ENCODE measurements around the gene SERPINE1. TPM values are rescaled to one million over a fixed set of nuclear protein-coding genes. Genes with fewer than 3 reads are reported as not detected.

The SERPINE1 gene
- total RNA-seq, 1 donor from 2014 or later, result 4.3 TPM

DNA sequence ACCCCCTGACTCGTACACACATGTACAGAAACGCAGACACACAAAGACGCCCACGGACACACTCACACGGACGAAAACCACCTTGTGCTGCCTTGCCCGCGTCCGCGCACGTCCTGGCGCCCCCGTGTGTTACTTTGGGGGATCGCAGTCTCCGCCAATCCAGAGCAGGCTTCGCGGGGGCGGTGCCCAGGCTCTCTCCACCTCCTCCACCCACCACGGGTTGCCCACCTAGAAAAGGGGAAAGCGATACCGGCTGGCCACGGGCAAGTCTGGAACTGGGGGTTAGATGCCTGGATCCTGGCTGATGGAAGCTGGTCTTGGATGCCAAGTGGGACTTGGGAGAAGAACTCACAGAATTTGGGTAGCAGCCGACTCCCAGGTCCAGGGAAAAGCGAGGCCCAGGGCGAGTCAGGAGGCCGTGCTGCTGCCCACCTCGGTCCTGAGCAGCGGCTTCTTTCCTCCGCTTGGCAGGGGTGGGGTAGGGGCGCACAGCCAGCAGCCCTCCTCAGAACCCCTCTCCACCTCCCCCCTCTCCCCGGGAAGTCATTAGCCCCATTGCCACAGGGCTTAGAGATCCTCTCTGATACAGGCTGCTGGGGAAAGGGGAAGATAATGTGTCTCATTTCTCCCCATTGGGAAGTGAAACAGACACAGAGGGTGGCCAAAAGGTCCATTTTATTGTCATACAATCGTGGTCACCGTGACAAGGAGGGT, 43.1 kb downstream of the SERPINE1 start:
- peak; percentile 87 for TF ChIP-seq CTCF (IDR thresholded peaks at IDR 0.05; ENCODE audit: borderline replicate concordance)
- H3K27ac ChIP-seq (replicated peaks), result no peak overlapping the region
- peak; percentile 63 for DNase-seq
- intact Hi-C loops (cut with micrococcal nuclease), result no loop called here
- H3K36me3 ChIP-seq, result no peaks in the 10 kb centered on the region
- no peaks in the 10 kb centered on the region for H3K9me3 ChIP-seq (replicated peaks)
- peaks cover 46% of the 10 kb centered on the region for H3K4me1 ChIP-seq
- peaks cover 100% of the 10 kb centered on the region for H3K27me3 ChIP-seq (ENCODE audit: low read depth)
- no peak overlapping the region for H3K4me3 ChIP-seq

DNA sequence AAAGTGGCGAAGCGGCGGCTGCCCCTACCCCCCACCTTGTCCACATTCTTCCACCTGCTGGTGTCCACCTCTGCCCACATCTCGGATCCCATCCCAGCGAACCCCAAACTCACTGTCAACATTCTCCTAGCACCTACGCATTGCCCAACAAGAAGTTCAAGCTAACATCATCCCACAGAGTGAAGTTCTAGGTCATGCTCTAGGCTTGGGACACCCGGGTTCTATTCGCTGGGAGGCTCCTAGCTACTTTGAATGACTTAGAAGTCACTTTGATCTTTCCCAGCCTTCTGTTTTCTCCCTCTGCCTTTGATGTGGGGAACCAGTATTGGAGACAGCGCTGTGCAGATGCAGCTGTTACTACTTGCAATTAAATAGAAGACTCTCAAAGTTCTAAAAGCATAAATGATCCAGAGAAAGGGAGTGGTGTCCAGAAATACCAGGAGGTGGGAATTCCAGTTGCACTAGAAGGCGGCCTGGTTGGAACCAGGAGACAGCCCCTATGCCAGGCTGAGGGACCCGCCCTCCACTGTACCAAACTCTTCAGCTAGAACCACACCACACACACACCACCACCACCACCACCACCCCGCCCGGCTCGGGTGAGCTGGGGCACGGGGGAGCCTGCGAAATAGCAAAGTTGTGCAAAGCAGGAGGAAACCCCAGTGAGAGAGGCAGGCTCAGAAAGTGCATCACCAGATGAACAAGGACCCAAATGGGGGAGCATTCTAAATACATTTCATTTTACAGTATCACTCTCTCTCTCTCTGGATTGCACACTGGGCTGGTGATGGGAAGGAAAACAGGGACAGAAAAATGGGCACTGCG, 43.9 kb downstream of the SERPINE1 start:
- DNase-seq, result no peak
- Histone ChIP-seq H3K27me3 (ENCODE audit: low read depth) (peaks cover 100% of the 10 kb centered on the region), H3K4me1 (peaks cover 38% of the 10 kb centered on the region)

GRCh38 chr7:101171442-101171837, 44.5 kb downstream of the SERPINE1 start:
- no peak overlapping the region for H3K4me3 ChIP-seq
- intact Hi-C loops (cut with micrococcal nuclease), result no loop called here
- no peaks in the 10 kb centered on the region for H3K36me3 ChIP-seq
- no peak for TF ChIP-seq CTCF (IDR thresholded peaks at IDR 0.05; ENCODE audit: borderline replicate concordance)
- no peaks in the 10 kb centered on the region for H3K9me3 ChIP-seq (replicated peaks)
- H3K4me1 ChIP-seq, result peaks cover 34% of the 10 kb centered on the region
- no peak overlapping the region for H3K27ac ChIP-seq (replicated peaks)
- peaks cover 100% of the 10 kb centered on the region for H3K27me3 ChIP-seq (ENCODE audit: low read depth)
- no peak for DNase-seq

More for the DNA sequence above, 43.9 kb downstream of the SERPINE1 start:
- no peaks in the 10 kb centered on the region for H3K9me3 ChIP-seq (replicated peaks)
- intact Hi-C loops (cut with micrococcal nuclease), result no loop called here
- no peak overlapping the region for H3K27ac ChIP-seq (replicated peaks)
- no peak overlapping the region for H3K4me3 ChIP-seq
- TF ChIP-seq CTCF (IDR thresholded peaks at IDR 0.05; ENCODE audit: borderline replicate concordance), result no peak
- H3K36me3 ChIP-seq, result no peaks in the 10 kb centered on the region

DNA sequence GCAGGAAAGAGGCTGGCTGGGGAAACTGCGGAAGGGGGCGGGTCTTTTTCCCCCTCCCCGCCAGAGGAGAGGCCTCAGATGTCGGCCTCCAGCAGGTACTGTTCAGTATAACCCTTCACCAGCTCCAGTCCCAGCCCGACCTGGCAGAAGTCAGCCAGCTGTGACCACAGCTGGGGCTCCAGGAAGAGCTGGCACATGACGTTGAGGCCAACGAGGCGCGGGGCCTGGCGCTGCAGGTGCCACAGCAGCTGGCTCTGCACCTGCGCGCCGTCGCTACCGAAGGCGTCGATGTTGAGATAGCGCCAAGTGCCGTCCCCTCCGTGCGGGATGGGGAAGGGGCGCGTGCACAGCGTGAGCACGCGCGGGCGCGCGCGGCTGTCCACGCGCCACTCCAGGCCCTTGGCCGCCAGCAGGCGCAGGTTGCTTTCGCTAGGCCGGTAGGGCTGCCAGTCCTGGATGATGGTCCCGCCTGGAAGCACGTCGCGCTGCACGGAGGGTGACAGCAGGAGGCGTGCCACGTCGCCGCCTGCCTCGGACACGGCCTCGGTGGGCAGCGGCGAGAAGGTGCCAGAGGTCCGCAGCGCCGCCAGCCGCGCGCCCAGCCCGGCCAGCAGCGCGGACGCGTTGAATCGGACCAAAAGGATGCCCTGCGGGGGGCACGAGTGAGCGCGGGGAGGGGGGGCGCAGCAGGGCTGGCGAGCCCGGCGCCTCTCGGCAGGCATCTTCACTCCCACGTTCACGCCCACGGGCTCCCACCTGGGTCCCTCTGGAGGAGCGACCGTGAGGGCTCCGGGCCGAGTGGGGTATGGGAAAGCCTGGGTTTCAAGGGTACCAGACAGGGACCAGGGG, 45.3 kb downstream of the SERPINE1 start:
- DNase-seq, result no peak
- H3K27me3 ChIP-seq (ENCODE audit: low read depth), result peaks cover 100% of the 10 kb centered on the region
- intact Hi-C loops (cut with micrococcal nuclease), result no loop called here
- no peaks in the 10 kb centered on the region for H3K9me3 ChIP-seq (replicated peaks)
- peak overlapping the region; percentile 29 for H3K4me3 ChIP-seq
- no peak overlapping the region for H3K27ac ChIP-seq (replicated peaks)
- TF ChIP-seq CTCF (IDR thresholded peaks at IDR 0.05; ENCODE audit: borderline replicate concordance), result no peak
- no peaks in the 10 kb centered on the region for H3K36me3 ChIP-seq
- peaks cover 34% of the 10 kb centered on the region for H3K4me1 ChIP-seq
